ENCODE data around the gene NEB.
"Not testable (repeated sequence)": the region's sequence is repeated elsewhere in the genome, so short reads cannot be mapped to it uniquely, and the experiment has no call there.

Gene NEB

GRCh38 chr2:151649966-151650365 lies 84.3 kb downstream of the NEB start:
- no peak for DNase-seq (ENCODE audit: low spot score)

GRCh38 chr2:151649400-151649799 lies 84.9 kb downstream of the NEB start:
- no peak for DNase-seq (ENCODE audit: low spot score)

- not testable (repeated sequence) for DNase-seq (ENCODE audit: low spot score)
Observed at GRCh38 chr2:151646512-151646911, 87.8 kb downstream of the NEB start.

GRCh38 chr2:151644580-151644979 lies 89.7 kb downstream of the NEB start:
- no peak for DNase-seq (ENCODE audit: low spot score)

- DNase-seq (ENCODE audit: low spot score) = not testable (repeated sequence)
Observed at GRCh38 chr2:151641895-151642294, 92.4 kb downstream of the NEB start.

- no peak for DNase-seq (ENCODE audit: low spot score)
Observed at GRCh38 chr2:151640087-151640486, 94.2 kb downstream of the NEB start.

GRCh38 chr2:151638990-151639389 lies 95.3 kb downstream of the NEB start:
- no peak for DNase-seq (ENCODE audit: low spot score)

GRCh38 chr2:151638191-151638933 lies 95.9 kb downstream of the NEB start:
- no peak for DNase-seq (ENCODE audit: low spot score)

- DNase-seq (ENCODE audit: low spot score) = no peak
Observed at GRCh38 chr2:151637271-151637781, 97.0 kb downstream of the NEB start.

- DNase-seq (ENCODE audit: low spot score) = no peak
Observed at GRCh38 chr2:151634736-151635467, 99.4 kb downstream of the NEB start.

GRCh38 chr2:151632993-151633565 lies 101.2 kb downstream of the NEB start:
- no peak for DNase-seq (ENCODE audit: low spot score)

GRCh38 chr2:151630372-151630771 lies 103.9 kb downstream of the NEB start:
- DNase-seq (ENCODE audit: low spot score) = no peak

- DNase-seq (ENCODE audit: low spot score) = no peak
Observed at GRCh38 chr2:151627353-151627752, 106.9 kb downstream of the NEB start.

- no peak for DNase-seq (ENCODE audit: low spot score)
Observed at GRCh38 chr2:151624271-151624670, 110.0 kb downstream of the NEB start.

GRCh38 chr2:151623631-151624030 lies 110.6 kb downstream of the NEB start:
- no peak for DNase-seq (ENCODE audit: low spot score)

- no peak for DNase-seq (ENCODE audit: low spot score)
Observed at GRCh38 chr2:151620761-151621160, 113.5 kb downstream of the NEB start.

- DNase-seq (ENCODE audit: low spot score) = no peak
Observed at GRCh38 chr2:151619337-151619989, 114.8 kb downstream of the NEB start.

GRCh38 chr2:151616760-151617339 lies 117.4 kb downstream of the NEB start:
- no peak for DNase-seq (ENCODE audit: low spot score)

GRCh38 chr2:151614606-151615306 lies 119.5 kb downstream of the NEB start:
- DNase-seq (ENCODE audit: low spot score) = no peak

- no peak for DNase-seq (ENCODE audit: low spot score)
Observed at GRCh38 chr2:151614159-151614558, 120.1 kb downstream of the NEB start.

GRCh38 chr2:151611351-151611750 lies 122.9 kb downstream of the NEB start:
- DNase-seq (ENCODE audit: low spot score) = no peak

Data from hematopoietic multipotent progenitor cell treated with erythropoietin and hydrocortisone succinate and interleukin-3 and kit ligand, for 15 days (in vitro differentiated cells).